MM.1S (cell line): Measurements from ENCODE around the gene MPL.

Experiments
- DNase-seq: peaks from one replicate; pipeline ENCODE4 v3.0.0-alpha.2; 2015
- H2AFZ ChIP-seq: fragments of 300-600 bp; sonication (generic); 2 replicates; pipeline ENCODE4 v1.6.0; 2016; ENCODE audit warnings: antibody characterized with exemption, low read length
- H3F3A ChIP-seq: fragments of 300-600 bp; sonication (generic); 2 replicates; pipeline ENCODE4 v1.6.1; 2016; ENCODE audit warnings: mild to moderate bottlenecking, antibody characterized with exemption, low read length, moderate library complexity, mixed read lengths; ENCODE audit not compliant: insufficient read depth
- H3K27ac ChIP-seq: fragments of 300-600 bp; sonication (generic); 2 replicates; pipeline ENCODE4 v1.5.1; 2016; ENCODE audit warnings: mild to moderate bottlenecking, low read length
- H3K27me3 ChIP-seq: fragments of 300-600 bp; sonication (generic); replicated peaks from 2 replicates; pipeline ENCODE4 v1.6.0; 2016; ENCODE audit warnings: low read length; ENCODE audit not compliant: insufficient read depth
- H3K36me3 ChIP-seq: fragments of 300-600 bp; sonication (generic); replicated peaks from 2 replicates; pipeline ENCODE4 v1.6.1; 2016; ENCODE audit warnings: mild to moderate bottlenecking, low read length, mixed read lengths; ENCODE audit not compliant: insufficient read depth
- H3K4me1 ChIP-seq: fragments of 300-600 bp; sonication (generic); 2 replicates; pipeline ENCODE4 v1.6.1; 2016; ENCODE audit warnings: low read length, mixed read lengths
- H3K4me2 ChIP-seq: fragments of 300-600 bp; sonication (generic); 2 replicates; pipeline ENCODE4 v1.6.0; 2016; ENCODE audit warnings: low read depth, low read length
- H3K4me3 ChIP-seq: fragments of 300-600 bp; sonication (generic); 2 replicates; pipeline ENCODE4 v1.5.1; 2016; ENCODE audit warnings: low read length, mixed read lengths
- H3K79me2 ChIP-seq: fragments of 300-600 bp; sonication (generic); 2 replicates; pipeline ENCODE4 v1.6.1; 2016; ENCODE audit warnings: mixed run types, low read length, mixed read lengths
- H3K9ac ChIP-seq: fragments of 300-600 bp; sonication (generic); 2 replicates; pipeline ENCODE4 v1.6.1; 2016; ENCODE audit warnings: low read length, mixed read lengths
- H3K9me2 ChIP-seq: fragments of 300-600 bp; sonication (generic); replicated peaks from 2 replicates; pipeline ENCODE4 v1.6.1; 2016; ENCODE audit warnings: mild to moderate bottlenecking, low read length, mixed read lengths; ENCODE audit not compliant: insufficient read depth
- H3K9me3 ChIP-seq: fragments of 300-600 bp; sonication (generic); replicated peaks from 2 replicates; pipeline ENCODE4 v1.6.1; 2016; ENCODE audit warnings: mild to moderate bottlenecking, low read length, mixed read lengths; ENCODE audit not compliant: insufficient read depth
- H4K20me1 ChIP-seq: fragments of 300-600 bp; sonication (generic); 2 replicates; pipeline ENCODE4 v1.6.1; 2016; ENCODE audit warnings: mild to moderate bottlenecking, low read length, moderate library complexity, mixed read lengths; ENCODE audit not compliant: insufficient read depth
- CTCF ChIP-seq: fragments of 300-600 bp; sonication (generic); IDR thresholded peaks from 2 replicates; pipeline ENCODE4 v1.5.1; 2016; ENCODE audit warnings: antibody characterized with exemption, low read length, mixed read lengths
- EZH2 ChIP-seq: fragments of 300-600 bp; sonication (generic); optimal IDR thresholded peaks from 2 replicates; pipeline ENCODE3; 2017; ENCODE audit warnings: low read depth, mild to moderate bottlenecking, antibody characterized with exemption, low read length, mixed read lengths
- EZH2phosphoT487 ChIP-seq: fragments of 300-600 bp; sonication (generic); IDR thresholded peaks from 2 replicates; pipeline ENCODE4 v1.6.1; 2018; ENCODE audit warnings: antibody characterized with exemption, low read length

Gene MPL

GRCh38 chr1:43293896-43294760 lies 43.5 kb upstream of the MPL start:
- H3K27ac ChIP-seq = no peak overlapping the region
- DNase-seq = no peak
- no peaks in the 10 kb centered on the region for H3K36me3 ChIP-seq
- H3F3A ChIP-seq = 0 out of 2 replicates have a peak, but pooled peaks cover 3% of the 10 kb centered on the region
- H3K4me2 ChIP-seq = no peak overlapping the region
- no peak overlapping the region for H2AFZ ChIP-seq
- H3K9me3 ChIP-seq = no peaks in the 10 kb centered on the region
- no peaks in the 10 kb centered on the region for H3K4me1 ChIP-seq
- no peaks in the 10 kb centered on the region for H4K20me1 ChIP-seq
- H3K4me3 ChIP-seq = no peak overlapping the region
- no peaks in the 10 kb centered on the region for H3K9me2 ChIP-seq
- H3K27me3 ChIP-seq = no peaks in the 10 kb centered on the region
- H3K79me2 ChIP-seq = no peaks in the 10 kb centered on the region
- H3K9ac ChIP-seq = no peak overlapping the region
- TF ChIP-seq EZH2phosphoT487 (no peak), CTCF (no peak), EZH2 (no peak)

- no peak overlapping the region for H3K9ac ChIP-seq
- H3K79me2 ChIP-seq = no peaks in the 10 kb centered on the region
- no peak overlapping the region for H3K4me3 ChIP-seq
- 0 out of 2 replicates have a peak, but pooled peaks cover 3% of the 10 kb centered on the region for H3F3A ChIP-seq
- no peaks in the 10 kb centered on the region for H3K4me1 ChIP-seq
- no peaks in the 10 kb centered on the region for H3K9me3 ChIP-seq
- H3K4me2 ChIP-seq = no peak overlapping the region
- H3K9me2 ChIP-seq = no peaks in the 10 kb centered on the region
- H4K20me1 ChIP-seq = no peaks in the 10 kb centered on the region
- no peak overlapping the region for H3K27ac ChIP-seq
- H2AFZ ChIP-seq = no peak overlapping the region
- H3K36me3 ChIP-seq = no peaks in the 10 kb centered on the region
- DNase-seq = no peak
- TF ChIP-seq EZH2phosphoT487 (no peak), CTCF (no peak), EZH2 (no peak)
- no peaks in the 10 kb centered on the region for H3K27me3 ChIP-seq
Observed at GRCh38 chr1:43294761-43295160, 42.9 kb upstream of the MPL start.

- H3K4me3 ChIP-seq = no peak overlapping the region
- no peaks in the 10 kb centered on the region for H3K79me2 ChIP-seq
- no peak overlapping the region for H3K4me2 ChIP-seq
- H3K27me3 ChIP-seq = no peaks in the 10 kb centered on the region
- H3K9ac ChIP-seq = no peak overlapping the region
- no peaks in the 10 kb centered on the region for H3K4me1 ChIP-seq
- H3F3A ChIP-seq = 0 out of 2 replicates have a peak, but pooled peaks cover 3% of the 10 kb centered on the region
- H3K36me3 ChIP-seq = no peaks in the 10 kb centered on the region
- no peak overlapping the region for H3K27ac ChIP-seq
- no peaks in the 10 kb centered on the region for H3K9me3 ChIP-seq
- H4K20me1 ChIP-seq = no peaks in the 10 kb centered on the region
- TF ChIP-seq EZH2 (no peak), EZH2phosphoT487 (no peak), CTCF (no peak)
- no peak for DNase-seq
- no peak overlapping the region for H2AFZ ChIP-seq
- H3K9me2 ChIP-seq = no peaks in the 10 kb centered on the region
Observed at GRCh38 chr1:43296207-43296606, 41.4 kb upstream of the MPL start.
